ENCODE results near the gene NHSL1.
"Not testable (repeated sequence)": the region's sequence is repeated elsewhere in the genome, so short reads cannot be mapped to it uniquely, and the experiment has no call there.

The NHSL1 gene

DNA sequence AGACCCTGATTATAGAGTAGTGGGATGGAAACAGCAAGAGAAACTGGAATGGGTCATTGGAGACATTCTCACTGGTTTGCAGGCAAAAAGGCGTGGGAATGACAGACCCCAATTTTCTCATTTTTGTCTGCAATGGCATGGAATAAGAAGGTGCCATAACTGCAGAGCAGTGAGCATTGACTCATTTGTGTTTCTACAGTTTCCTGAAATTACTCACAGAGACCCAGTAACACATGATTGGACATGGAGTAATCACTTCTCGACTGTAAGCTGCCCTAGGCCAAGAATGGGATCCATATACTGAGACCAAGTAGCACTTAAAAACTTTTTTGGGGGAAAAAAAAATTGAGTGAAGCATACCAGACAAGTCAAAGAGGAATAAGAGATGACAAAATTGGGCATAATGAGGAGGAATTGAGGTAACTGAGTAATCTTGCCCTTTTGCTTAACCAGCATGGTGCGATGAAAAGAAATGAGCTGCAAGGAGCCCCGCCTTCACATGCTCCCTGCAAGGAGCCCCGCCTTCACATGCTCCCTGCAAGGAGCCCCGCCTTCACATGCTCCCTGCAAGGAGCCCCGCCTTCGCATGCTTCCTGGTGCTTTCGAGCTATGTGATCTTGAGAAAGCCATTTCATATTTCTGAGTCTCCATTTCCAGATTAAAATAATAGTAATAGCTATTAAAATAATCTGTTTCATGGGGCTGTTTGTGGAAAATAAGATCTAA is 44.1 kb downstream of the NHSL1 start:
- DNase-seq = peak; percentile 56

DNA sequence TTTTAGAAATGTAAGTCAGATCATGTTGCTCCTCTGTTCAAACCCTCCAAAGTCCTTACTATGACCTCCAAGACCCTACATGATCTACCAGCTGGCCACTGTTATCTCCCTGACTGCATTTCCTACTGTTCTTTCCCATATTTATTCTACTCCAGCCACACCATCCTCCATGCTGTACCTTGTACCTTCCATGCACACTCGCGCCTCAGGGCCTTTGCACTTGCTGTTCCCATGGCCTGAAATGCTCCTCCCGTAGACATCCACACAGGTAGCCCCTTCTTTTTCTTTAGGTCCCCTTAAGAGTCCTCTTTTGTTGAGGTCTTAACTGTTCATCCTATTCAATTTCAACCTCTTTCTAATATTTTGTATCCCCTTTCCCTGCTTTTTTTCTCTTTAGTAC is 48.3 kb downstream of the NHSL1 start:
- DNase-seq = no peak

DNA sequence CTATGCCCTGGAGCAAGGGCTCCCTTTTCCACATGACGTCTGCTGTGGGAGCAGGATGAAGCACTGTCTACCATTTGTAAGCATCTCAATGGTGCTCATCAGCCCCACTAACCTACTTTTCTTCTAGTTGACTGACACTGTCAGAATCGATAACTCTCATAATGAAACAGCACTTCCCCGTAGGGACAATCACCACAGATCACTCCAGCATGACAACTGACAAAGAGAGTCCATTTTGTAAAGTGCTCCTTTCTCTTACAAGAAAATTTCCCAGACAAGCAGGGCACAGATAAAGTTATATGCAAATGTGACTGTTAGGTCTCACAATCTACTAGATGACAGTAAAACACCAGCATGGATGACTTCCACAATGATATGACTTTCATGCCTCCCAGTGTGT is 48.8 kb downstream of the NHSL1 start:
- no peak for DNase-seq

DNA sequence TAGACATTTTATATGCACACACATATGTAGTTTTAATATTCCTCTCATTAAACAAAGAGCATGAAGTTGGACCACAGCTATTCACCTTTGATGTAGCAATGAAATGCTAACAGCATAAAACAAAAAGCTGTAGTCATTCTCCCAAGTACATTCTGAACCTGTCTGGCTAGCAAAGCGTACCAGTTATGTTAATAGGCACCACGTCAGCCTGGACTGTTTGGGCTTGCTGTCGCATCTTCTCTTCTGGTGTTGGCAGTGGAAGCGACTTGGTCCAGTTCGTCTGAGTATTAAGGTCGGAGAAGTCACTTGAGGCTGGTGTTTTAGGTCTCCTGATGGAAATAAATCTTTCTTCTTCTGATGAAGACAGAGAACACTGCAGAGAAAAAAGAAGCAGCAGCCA is 52.5 kb downstream of the NHSL1 start:
- no peak for DNase-seq

GRCh38 chr6:138443979-138444378 is 55.3 kb downstream of the NHSL1 start:
- no peak for DNase-seq

DNA sequence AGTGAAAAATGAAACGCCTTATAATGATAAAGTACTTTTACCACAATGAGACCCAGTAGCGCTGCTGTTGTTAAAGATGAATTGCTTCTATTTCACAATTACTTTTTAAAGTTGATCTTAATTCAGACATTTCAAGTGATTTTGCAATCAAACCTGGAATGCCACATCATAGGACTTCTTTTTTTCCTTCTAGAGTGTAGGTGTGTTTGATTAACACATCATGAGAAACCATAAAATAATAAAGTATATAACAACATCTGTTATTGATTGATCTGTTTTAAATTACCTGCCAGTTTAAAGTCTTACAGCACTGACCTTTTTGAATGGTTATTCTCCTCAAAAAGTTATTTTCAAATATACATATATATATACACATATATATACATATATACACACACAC is 56.6 kb downstream of the NHSL1 start:
- DNase-seq = no peak

GRCh38 chr6:138441965-138442364 is 57.3 kb downstream of the NHSL1 start:
- no peak for DNase-seq

DNA sequence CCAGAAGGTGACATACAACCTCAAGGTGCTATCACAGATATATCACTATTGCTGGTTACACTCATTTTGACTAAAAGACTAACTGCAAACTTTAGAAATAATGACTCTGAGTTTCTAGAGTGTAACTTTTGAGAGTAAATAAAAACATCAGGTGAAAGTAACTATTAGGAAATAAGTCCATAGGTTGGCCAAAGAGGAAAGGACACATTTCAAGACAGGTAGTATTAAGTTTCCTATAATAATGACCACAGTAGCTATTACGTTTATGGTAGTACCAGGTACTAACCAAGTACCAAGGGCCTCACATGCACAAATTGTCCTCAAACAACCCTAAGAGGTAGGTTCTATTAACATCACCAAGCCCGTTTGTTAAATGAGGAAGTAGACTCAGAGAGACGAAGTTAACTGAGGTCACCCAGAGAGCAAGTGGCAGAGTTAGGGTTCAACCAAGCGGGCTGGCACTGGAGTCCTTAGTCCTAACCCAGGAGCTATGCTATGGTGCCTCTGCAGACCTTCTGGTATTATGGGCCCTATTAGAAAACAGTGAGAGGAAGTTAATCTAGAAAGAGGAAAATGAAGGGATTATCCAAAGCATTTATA is 58.4 kb downstream of the NHSL1 start:
- no peak for DNase-seq

- DNase-seq = no peak
Observed at GRCh38 chr6:138440296-138440695, 59.0 kb downstream of the NHSL1 start.

DNA sequence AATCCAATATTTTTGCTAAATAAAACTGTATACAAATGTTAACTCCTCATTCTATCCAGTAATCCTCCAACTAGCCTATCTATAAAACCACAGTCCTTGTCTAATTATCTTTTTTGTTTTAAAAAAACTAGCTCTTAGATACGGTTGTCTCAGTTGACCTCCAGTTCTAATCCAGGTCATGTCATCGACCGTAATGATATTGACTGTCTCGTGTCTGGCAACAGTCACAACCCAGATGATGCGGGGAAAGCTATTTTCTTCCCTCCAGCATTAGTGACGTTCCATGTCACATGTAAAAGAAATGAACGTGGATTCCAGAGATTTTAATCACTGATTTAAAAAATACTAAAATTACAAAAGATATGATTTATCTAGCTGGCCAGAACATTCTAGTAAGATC is 59.7 kb downstream of the NHSL1 start:
- no peak for DNase-seq

DNA sequence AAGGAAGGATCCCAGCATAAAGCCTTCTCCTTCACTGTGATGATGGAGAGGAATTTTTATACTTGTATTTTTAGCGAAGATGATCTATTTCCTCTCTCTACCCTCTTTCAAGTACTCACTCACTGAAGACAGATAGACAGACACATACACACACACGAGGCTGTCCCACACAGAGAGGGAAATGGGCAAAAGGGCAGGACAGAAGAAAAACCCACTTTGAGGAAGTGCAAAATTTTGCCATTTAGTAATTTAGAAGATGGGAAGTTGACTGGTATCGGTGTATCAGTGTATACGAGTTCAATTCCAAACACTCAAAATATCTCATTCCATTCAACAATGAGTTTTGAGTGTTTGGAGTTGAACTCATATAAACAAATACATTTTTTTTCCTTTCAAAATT is 64.4 kb downstream of the NHSL1 start:
- DNase-seq = no peak

GRCh38 chr6:138434096-138434495 is 65.2 kb downstream of the NHSL1 start:
- no peak for DNase-seq

GRCh38 chr6:138432063-138432356 is 67.3 kb downstream of the NHSL1 start:
- DNase-seq = no peak

DNA sequence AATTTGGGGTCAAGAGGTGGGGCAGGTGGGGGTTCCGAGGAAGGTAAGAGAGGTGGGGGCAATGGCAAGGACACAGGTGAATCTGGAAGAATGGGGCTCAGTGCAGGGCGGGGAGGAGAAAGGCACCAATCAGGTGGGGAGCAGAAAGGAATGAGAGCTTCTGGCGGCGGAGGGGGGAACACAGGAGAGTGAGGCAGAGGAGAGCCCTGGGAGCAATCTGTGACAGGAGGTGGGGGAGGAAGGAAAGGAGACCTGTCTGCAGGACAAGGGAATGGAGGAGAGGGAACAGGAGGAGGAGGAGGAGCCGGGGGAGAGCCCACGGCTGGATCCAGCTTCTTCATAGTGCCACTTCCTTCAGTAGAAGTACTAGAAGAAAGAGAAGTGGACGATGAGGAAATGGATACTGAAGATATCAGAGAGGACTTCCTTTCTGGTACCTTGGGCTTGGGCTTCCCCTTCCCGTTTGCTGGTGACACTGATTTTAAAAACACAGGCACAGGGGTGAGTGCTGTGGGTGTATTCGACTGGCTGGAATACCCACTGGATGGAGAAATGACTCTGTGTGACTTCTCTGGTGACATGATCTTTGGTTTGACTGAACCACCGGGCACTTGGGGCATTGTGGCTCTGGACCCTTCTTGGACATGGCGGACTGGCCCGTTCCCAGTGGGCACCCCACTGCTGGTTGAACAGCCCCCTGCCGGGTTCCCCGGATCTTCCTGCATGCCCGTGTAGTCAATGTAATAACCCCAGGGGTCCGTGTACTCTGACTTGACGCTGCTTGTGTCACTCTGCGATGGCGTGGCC is 67.8 kb downstream of the NHSL1 start:
- DNase-seq = no peak

GRCh38 chr6:138430361-138431145 is 68.7 kb downstream of the NHSL1 start:
- DNase-seq = no peak

DNA sequence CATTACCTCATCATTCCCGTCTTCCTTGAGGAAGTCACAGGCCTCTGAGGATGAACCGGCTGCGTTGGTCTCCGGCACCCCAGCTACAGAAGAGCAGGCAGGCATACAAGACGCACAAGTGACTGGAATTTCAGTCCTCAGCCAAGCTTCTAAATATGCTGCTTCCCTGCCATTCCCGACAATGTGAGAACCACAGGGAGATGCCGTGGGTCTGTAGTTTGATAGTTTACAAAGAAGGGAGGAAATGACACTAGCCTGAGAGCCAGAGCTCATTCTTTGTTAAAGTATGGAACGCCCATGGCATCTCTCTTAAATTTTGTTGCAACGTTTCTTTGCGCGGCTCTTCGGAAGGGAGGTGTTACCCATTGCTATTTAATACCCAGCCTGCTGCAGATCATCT is 69.5 kb downstream of the NHSL1 start:
- no peak for DNase-seq

GRCh38 chr6:138428944-138429598 is 70.2 kb downstream of the NHSL1 start:
- no peak for DNase-seq

DNA sequence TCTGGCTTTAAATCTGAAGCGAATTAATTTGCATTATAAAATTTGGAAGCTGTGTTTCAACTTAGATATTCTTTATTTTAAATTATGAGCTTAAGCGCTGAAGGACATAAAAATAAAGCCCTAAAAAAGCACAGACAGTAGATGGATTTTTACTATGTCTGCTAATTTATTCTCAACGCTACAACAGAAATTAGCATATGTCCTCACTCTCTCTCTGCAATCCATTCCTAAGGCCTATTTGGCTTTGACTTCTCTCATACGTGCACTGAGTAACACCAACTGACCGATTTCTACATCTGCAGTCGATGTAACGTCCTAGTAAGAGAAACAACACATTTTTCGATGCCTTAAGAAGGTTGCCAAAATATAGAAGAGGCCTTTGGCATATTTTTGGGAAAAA is 71.6 kb downstream of the NHSL1 start:
- no peak for DNase-seq

DNA sequence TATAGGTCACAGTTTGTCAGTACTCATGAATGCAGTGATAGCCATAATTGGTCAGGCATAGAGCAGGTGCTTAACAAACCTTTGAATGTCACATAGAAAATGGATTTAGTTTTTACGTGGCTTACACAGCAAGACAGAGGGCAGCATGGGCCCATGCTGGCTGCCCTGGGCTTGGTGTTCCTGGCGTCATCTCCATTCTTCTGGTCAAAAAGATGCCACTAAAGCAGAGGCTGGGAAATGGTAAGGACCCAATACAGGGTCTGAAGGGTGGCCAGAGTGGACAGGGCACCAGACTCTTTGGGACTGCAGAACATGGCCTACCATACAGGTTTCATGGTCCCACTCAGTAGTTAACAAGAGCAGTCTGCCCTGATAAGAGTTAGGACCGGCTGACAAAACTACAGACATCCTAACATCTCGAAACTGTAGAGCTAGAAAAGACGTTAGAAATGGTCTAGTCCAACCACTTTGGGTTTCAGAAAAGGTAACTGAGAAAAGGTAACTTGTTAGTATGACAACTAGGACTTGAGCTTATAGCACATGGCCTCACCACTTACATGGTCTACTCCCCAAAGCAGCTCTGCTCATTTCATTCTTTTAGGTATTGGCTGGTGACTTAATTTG is 72.7 kb downstream of the NHSL1 start:
- DNase-seq = no peak

DNA sequence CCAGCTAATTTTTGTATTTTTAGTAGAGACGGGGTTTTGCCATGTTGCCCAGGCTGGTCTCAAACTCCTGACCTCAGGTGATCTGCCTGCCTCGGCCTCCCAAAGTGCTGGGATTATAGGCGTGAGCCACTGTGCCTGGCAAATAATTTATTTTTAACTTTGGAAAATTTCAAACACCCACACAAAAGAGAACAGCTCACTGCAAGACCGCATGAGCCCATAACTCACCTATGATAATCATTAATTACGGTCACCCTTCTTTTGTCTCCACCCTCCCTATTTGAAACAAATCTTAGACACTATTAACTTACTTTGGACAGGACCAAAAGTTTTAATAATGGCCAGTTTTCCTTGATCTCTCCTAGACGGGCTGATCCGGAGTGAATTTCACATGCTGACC is 74.0 kb downstream of the NHSL1 start:
- DNase-seq = not testable (repeated sequence)

GRCh38 chr6:138424004-138424904 is 75.0 kb downstream of the NHSL1 start:
- no peak for DNase-seq

All from stimulated activated CD8-positive, alpha-beta memory T cell treated with anti-CD3 and anti-CD28 coated beads, Interleukin-4, amount 100 ng/mL, for 48 hours (primary cell).